NCI-H2196 treated with DMSO at 0.1 percent for 48 hours (cell line): ENCODE results near the gene RETNLB.

ENCODE experiments used
- DNase-seq: peaks from one replicate; lab custom pipeline; 2025; ENCODE audit not compliant: unreplicated experiment; lab: John Stamatoyannopoulos, UW

RETNLB gene, protein sequence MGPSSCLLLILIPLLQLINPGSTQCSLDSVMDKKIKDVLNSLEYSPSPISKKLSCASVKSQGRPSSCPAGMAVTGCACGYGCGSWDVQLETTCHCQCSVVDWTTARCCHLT

DNA sequence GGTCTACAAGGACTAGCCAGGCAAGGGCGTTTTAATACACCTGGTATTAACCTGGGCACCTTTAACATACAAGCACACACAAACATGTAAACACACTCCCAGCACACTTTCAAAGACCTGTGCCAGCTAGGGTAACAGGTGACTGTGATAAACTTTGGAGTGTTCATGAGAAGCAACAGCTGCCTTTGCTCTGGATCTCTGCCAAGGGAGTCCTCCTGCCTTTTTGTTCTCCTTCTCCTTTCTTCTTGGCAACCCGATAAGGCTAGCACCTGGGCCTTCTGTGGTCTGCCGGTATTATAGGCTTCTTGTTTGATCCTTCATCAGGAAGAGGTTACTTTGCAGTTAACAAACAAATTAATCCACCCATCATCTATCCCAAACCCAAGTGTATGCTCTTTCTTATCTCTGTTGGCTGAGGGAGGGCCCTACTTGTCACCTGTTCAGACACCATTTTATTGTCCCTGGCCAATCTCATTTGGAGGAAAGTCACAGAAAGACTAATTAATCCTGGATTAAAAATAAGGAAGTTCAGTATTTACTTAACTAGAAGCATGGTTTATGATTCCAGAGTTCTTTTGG is at the start of gene RETNLB:
TSS of gene RETNLB (minus strand) at position 7 of the 579 bp plus-strand sequence. CDS start 225 bp downstream, outside the sequence.
- peak; percentile 95 for DNase-seq

DNA sequence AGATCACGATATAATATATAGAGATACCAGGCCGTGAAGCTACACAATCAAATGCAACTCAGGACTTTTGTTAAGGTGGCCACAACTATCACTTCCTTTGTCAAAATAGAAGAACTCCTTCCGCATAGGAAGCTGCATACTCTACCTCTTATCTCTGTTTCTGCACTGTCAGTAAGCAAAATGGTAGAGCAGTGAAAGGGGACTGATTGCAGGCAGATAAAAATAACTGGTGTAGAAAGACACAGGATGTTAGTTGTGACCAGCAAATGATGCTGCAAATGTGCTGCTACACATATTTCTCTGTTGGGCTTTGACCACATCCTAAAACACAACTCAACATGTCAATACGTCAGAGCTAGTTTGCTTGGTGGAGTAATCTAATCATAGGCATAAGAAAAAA is 49.1 kb upstream of the RETNLB start:
- no peak for DNase-seq

DNA sequence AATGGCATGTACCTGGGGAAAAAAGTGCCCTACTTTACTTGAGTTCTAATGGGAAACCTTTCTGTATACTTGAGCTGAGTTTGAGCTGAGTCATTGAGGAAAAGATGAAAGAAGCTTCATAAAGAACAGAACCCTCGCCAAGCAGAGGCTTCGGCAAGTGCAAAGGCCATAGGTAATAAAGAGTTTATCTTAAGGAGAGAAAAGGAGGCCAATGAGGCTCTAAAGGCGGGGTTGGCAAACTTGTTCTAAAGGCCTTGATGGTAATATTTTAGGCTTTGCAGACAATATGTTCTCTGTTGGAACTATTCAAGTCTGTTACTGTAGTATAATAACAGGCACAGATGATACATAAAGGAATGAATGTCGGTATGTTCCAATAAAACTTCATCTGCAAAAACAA is 47.8 kb upstream of the RETNLB start:
- DNase-seq = no peak

DNA sequence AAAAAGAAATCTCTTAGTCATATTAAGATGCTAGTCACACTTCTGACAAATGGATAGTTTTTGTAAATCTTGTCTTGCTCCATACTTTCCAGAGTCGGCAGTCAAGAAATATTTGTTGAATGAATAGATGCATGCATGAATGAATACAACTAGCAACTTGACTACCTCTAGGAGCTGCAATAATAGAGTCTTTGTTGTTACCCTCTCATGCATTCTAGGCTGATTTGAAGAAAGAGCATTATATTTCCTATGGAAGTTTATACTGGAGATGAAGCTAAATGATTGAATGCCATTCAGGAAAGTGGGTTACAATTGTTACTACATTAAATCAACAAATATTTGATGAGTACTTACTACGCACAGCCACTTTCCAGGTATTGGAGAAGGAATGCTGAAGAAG is 47.2 kb upstream of the RETNLB start:
- no peak for DNase-seq

DNA sequence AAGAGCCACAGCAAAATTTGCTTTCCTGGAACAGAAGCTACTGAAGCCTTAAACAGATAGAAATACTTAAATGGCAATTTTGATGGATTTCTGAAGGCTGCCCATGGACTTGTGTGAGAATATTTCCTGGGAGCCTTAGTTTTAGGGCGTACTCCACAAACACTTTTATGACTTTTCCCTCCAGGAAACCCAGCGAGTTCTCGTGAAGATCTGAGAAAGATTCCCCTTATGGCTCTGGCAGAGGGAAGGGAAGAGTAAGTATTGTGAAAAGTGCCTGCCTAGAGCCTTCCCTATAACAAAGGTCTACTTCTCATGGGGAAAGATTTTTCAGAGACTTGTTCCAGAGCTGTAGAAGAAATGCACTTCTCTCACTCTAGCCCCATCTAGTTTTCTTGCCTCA is 34.3 kb upstream of the RETNLB start:
- no peak for DNase-seq

DNA sequence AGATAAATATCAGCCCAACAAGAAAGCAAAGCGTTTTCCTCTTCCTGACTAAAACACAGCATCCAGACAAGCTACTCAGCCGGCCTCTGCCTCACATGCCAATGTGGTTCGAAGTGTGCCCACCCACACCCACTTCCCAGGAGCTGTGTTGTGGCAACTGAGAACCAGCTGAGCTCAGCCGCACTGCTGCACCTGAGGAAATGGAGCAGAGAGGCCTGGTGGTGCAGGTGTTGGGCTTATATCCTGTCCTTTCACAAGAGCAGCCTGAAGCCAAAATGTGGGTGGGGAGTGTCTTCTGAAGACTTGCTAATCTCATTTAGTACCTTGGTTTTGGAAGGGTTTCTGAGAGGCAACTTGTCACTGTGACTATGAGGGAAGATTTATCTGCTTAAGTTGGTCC is 23.0 kb upstream of the RETNLB start:
- no peak for DNase-seq

DNA sequence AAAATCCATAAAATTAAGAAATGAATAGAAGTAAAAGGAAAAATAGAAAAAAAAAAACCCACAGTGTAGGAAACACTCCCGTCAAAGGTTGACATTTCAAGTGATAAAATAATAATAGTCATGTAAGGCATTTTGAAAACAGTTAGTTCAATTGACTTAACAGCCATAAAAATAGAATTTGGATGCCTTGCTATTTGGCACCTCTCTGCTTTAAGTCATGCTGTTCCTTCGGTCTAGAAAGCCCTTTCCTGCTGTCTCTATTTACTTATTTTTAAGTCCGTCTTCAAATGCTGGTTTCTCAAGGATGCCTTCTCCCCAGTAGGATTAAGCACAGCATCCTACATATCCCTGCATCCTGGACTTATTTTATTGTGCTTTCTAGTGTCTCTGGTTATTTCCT is 22.3 kb upstream of the RETNLB start:
- DNase-seq = no peak

DNA sequence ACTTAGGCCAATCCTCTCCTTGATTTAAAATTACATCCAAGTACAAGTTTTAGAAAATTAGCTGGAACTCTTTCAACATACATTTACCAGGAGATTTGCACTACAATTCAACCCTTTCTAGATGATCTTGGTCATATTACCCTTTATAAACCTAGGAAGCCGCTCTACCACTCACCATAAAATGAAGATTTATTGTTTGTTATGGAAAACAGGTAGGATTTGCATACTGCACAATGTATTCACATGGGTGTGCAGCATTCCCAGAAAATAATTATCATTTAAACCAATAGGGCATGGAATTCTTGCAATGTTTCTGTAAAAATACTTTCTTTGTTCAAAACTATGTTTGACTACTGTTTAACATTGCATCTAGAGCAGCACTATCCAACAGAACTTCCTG is 18.4 kb upstream of the RETNLB start:
- DNase-seq = no peak

DNA sequence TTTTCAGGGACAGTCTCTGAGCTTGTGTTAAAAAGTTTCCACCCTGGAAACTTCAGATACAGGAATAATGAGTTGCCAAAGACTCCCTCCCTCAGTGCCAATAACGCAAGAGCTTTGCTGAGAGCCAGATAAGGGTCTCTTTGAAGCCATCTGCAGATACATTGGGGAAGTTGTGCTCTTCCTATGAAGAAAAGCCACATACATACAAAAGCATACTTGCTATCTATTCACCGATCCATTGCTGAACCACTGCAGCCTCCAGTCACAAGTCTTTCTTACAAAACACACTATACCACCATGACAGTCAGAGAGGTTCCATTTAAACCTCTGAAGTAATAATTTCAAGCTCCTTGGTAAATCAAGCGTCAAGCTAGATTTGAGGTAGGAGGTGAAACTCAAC is 10.0 kb upstream of the RETNLB start:
- DNase-seq = no peak

DNA sequence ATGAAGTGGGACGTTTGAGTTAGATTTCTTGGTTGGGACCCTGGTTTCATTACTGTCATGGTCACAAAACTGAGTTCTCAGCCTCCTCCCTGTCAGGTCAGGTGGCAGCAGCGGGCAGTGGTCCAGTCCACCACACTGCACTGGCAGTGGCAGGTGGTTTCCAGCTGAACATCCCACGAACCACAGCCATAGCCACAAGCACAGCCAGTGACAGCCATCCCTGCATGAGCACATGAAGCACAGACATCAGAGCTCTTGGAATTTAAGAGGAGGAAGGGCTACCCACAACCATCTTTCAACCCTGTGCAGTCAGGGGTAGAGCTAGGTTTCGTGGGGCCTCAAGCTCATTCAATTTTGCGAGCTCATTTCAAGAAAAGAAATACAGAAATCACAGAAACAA is 1.5 kb downstream of the RETNLB start:
- no peak for DNase-seq

DNA sequence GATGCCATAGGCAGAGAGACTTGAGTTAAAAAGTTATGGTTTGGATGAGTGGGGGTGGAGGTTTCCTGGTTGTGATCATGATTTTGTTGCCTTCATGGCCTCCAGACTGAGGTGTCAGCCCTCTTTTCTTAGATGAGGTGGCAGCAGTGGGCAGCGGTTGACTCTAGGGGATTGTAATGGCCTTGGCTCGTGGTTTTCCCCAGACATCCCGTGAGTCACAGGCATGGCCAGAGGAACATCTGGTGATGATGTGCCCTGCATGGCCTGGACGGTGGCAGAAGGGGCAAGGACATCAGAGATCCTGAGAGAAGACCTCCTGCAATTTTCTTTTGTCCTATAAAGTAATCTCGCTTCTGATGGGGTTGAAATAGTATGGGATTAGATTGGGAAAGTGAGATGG is 12.4 kb downstream of the RETNLB start:
- no peak for DNase-seq

DNA sequence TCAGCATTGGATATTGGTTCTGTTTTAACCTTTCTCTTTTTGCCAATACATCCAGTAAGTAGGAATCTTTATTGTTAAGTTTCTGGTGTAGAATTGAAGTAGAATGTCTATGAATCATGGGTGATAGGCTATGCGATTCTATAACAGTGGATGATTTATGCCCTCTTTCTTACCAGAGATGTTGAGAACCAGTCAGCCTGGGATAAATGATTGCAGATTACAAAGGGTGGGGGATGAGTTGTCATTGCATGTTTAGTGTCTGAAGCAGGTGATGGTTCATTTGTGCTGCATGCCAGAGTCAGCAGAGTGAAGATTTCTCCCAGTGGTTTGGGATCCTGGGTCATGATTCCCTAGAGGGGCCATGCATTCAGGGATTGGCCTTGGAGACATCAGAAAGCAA is 14.3 kb downstream of the RETNLB start:
- no peak for DNase-seq

DNA sequence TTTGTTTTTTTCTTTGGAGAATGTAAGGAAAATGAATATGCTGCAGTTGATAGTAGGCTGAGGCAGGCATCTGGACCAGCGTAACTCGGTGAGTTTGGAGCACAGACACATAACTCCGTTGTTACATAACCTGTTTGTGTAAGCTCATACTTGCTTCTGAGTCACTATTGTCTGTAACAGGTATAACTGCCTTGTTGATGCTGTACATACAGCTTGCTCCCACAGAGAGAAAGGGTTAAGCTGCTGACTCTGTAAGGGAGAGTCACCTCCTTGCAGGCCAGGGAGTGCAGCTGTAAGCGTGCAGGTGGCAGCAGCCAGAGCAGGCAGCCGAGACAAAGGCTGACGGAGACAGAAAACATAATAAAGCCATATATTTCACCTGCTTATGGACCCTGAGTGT is 20.4 kb downstream of the RETNLB start:
- DNase-seq = no peak

DNA sequence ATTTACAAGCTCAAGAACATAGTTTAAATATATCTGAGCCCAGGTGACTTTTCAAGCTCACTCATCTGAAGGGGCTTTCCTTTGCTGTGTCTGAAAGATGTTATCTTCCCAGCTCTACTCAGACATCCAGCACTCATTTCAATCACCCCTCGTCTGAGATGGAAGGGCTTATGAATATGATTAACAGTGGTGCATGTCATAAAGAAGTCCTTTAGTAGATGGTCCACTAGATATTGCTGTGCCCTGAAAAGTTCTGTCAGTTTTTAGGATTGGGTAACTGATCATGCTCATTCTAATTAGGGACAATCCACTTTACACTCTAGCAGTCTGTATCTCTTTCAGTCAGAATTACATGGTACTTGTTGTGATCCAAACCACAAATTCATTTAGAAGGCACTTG is 28.3 kb downstream of the RETNLB start:
- no peak for DNase-seq

DNA sequence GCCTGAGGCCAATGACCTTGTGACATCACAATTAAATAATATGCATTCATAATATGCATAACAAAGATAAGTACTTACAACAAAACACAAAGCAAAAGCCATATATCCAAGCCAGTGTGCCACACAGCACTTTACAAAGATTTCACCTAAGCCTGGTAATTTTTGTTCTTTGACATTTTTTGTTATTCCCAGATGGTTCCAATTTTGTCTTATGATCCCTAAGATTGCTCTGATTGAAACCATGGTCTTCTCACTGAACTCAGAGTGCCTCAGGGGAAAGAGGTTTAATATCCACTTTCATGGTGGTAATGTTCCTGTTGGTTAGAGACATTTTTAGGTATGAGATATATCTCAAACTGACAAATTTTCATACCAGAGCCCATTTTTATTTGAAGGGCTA is 29.1 kb downstream of the RETNLB start:
- no peak for DNase-seq

DNA sequence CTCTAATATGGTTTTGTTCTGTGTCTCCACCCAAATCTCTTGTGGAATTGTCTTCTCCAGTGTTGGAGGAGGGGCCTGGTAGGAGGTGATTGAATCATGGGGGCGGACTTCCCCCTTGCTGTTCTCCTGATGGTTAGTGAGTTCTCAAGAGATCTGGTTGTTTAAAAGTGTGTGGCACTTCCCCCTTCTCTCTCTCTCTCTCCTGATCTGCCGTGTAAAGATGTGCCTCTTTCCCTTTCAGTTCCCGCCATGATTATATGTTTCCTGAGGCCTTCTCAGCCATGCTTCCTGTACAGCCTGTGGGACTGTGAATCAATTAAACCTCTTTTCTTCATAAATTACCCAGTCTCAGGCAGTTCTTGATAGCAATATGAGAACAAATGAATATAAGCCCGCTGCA is 33.1 kb downstream of the RETNLB start:
- DNase-seq = no peak

DNA sequence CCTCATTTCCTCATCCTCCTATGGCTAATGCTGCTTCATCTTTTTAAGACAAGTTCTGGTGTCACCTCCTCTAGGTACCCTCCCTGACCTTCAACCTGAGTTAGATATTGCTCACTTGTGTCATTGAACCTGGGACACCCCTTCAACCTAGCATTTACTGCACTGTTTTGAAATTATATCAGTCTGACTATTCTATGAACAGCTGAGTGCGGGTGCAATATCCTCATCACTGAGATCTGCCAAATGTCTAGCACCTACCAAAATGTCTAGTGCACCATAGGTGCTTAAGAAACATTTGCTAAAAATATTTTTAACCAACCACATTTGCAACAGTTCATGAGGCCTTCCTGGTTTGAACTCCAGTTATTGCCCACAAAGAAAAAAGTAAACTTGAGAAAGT is 34.5 kb downstream of the RETNLB start:
- no peak for DNase-seq

DNA sequence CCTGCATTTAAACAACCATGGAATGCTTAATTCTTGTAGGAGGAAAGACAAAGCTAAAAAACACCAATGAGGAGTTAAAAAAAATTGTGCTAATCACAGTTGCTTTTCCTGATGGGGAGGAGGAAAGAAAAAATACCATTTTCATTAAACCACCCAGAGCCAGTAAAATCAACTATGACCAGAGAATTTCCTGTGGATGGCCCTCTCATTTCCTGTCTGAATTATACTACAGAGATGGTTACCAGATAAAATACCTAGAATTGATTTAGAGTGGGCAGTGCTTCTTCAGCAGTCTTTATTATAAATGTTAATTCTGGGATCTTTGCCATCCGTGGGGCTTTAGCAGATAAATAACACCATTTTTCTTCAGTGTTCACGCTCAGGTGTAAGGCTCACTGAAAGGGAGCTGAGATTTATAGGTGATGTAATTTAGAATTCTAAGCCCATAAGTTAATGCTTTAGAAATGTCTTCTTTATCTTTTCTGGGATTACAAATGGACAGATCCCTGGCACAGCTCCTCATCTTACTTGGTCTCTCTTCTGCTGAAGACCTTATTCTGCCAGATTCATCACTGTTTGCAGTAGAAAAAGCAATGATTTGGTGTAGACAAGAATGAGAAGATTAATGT is 37.9 kb downstream of the RETNLB start:
- no peak for DNase-seq

DNA sequence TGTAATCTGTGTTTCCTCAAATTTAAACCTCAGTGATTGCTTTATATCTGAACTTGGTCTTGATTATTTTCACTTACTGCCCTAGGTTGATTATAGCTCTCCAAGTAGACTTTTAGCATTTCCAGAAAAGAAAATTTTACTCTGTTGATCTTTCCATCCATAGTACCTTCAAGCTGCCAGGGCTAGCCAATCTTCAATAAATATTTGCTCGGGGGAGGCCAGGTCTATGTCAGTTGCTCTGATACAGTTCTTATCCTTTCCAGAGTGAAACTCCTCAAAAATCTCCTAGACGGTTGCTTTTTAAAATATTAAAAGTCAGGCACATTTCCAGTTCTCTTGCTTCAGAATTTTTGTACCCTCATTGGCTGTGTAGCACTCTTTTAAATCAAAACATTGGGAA is 38.8 kb downstream of the RETNLB start:
- DNase-seq = no peak

DNA sequence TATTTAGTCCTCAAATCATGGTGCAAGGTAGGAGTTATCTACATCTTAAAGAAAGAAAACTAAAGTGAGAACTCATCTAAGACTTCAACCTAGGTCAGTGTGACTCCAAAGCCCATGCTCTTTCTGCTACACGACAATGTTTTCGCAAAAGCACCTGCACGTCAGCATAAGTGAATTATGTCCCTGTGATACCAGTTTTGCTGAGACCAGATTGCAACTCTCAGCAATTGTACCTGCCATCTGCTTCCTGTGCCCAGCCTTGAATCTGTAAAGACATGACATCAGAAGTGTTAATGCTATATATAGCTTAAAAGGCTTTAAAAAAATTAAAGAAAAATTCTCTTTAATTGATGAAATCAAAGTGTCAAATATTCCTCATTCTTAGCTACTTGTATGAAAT is 43.4 kb downstream of the RETNLB start:
- DNase-seq = no peak

DNA sequence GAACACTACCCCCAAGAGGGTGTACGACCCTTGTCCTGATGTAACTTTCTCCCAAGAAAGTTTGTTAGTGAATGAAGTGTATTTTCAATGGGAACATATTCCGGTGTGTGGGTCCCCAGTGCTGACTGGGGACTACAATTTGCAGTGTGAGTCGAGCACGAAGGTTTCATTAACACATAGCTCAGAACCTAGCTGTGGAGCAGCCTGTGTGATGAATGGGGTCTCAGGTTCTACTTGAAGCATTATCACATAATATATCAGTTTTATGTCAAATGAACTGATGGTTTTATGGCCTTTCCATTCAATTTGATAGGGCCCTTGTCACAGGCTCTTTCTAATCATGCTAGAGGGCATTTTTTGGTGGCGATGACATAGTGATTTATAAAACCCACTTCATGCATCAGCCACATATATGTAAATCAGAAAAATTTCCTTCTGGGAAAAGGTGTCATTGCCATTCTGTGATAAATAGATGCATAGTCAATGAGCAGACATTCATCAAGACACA is 44.1 kb downstream of the RETNLB start:
- no peak for DNase-seq
